GM11168 (cell line): Measurements from ENCODE around the gene LRP10.
"Not testable (repeated sequence)": the region's sequence is repeated elsewhere in the genome, so short reads cannot be mapped to it uniquely, and the experiment has no call there.

ENCODE experiments used
- in situ Hi-C: fragments of 300-500 bp; cut with MboI; formaldehyde crosslinking; loops from one replicate; pipeline ENCODE4 v1.12.0; 2022; ENCODE audit warnings: low sequenced_read_pairs; ENCODE audit not compliant: unreplicated experiment

Gene LRP10

GRCh38 chr14:22903742-22904087, 32.2 kb downstream of the LRP10 start:
- in situ Hi-C loops, result no loop called here

GRCh38 chr14:22905627-22906026, 34.1 kb downstream of the LRP10 start:
- in situ Hi-C loops, result no loop called here

- in situ Hi-C loops, result no loop called here
Observed at GRCh38 chr14:22906073-22906472, 34.5 kb downstream of the LRP10 start.

GRCh38 chr14:22907429-22907828, 35.9 kb downstream of the LRP10 start:
- in situ Hi-C loops, result no loop called here

GRCh38 chr14:22908601-22909000, 37.1 kb downstream of the LRP10 start:
- in situ Hi-C loops, result no loop called here

GRCh38 chr14:22910916-22911315, 39.4 kb downstream of the LRP10 start:
- in situ Hi-C loops, result no loop called here

GRCh38 chr14:22914836-22915235, 43.3 kb downstream of the LRP10 start:
- in situ Hi-C loops, result not testable (repeated sequence)

- in situ Hi-C loops, result no loop called here
Observed at GRCh38 chr14:22915886-22916521, 44.5 kb downstream of the LRP10 start.

- in situ Hi-C loops, result no loop called here
Observed at GRCh38 chr14:22918804-22919600, 47.5 kb downstream of the LRP10 start, which contains the start of gene RBM23. TSS of gene RBM23 (minus strand) at chr14:22919149.

GRCh38 chr14:22919601-22919921, 48.0 kb downstream of the LRP10 start:
- in situ Hi-C loops, result no loop called here

- in situ Hi-C loops, result no loop called here
Observed at GRCh38 chr14:22920697-22921096, 49.2 kb downstream of the LRP10 start.

GRCh38 chr14:22922294-22922693, 50.8 kb downstream of the LRP10 start:
- in situ Hi-C loops, result no loop called here

GRCh38 chr14:22923746-22924145, 52.2 kb downstream of the LRP10 start:
- in situ Hi-C loops, result no loop called here

- in situ Hi-C loops, result no loop called here
Observed at GRCh38 chr14:22925513-22925912, 54.0 kb downstream of the LRP10 start.

- in situ Hi-C loops, result no loop called here
Observed at GRCh38 chr14:22926316-22926715, 54.8 kb downstream of the LRP10 start.

GRCh38 chr14:22928237-22929103, 56.9 kb downstream of the LRP10 start:
- in situ Hi-C loops, result no loop called here

- in situ Hi-C loops, result no loop called here
Observed at GRCh38 chr14:22929104-22929960, 57.8 kb downstream of the LRP10 start, which contains the start of gene PRMT5. TSS of gene PRMT5 (minus strand) at chr14:22929376. CDS start at chr14:22929361, 15 bp downstream.

GRCh38 chr14:22929961-22930364, 58.4 kb downstream of the LRP10 start:
- in situ Hi-C loops, result no loop called here
